ENCODE results near the gene ACTR6.

DNA sequence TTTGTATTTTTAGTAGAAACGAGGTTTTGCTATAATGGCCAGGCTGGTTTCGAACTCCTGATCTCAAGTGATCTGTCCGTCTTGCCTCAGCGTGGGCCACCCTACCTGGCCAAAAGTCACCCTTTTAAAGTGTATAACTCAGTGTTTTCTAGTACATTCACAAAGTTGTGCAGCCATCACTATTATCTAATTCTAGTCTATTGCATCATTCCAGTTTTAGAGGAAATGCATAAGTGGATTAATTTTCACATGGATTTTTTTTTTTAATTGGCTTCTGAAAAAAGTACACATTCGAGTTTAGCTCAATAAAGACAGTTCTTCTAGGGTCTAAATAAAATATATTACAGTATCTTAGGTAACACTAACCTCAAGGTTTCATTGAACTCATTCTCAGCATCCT lies 62.5 kb downstream of the ACTR6 start:
- no peak for TF ChIP-seq CTCF (conservative IDR thresholded peaks at IDR 0.05; ENCODE audit: low read depth, low read length)
- no peak for TF ChIP-seq FOS (IDR thresholded peaks at IDR 0.05; ENCODE audit: low read depth, low read length)
- TF ChIP-seq POLR2A (IDR thresholded peaks at IDR 0.05; ENCODE audit: low read depth, low read length), result no peak
- TF ChIP-seq MAFK (IDR thresholded peaks at IDR 0.05; ENCODE audit: low read depth, low read length), result no peak
- TF ChIP-seq BHLHE40 (IDR thresholded peaks at IDR 0.05; ENCODE audit: low read depth, low read length), result no peak
- no peak for TF ChIP-seq RFX5 (IDR thresholded peaks at IDR 0.05; ENCODE audit: low read depth, low read length)
- TF ChIP-seq RAD21 (IDR thresholded peaks at IDR 0.05; ENCODE audit: low read length), result no peak
- TF ChIP-seq MXI1 (IDR thresholded peaks at IDR 0.05; ENCODE audit: borderline replicate concordance, low read depth, low read length), result no peak
- peak; percentile 22; the same call in 1 of the 2 replicates for TF ChIP-seq CEBPB (IDR thresholded peaks at IDR 0.05; ENCODE audit: low read depth, low read length)
- no peak for TF ChIP-seq USF2 (IDR thresholded peaks at IDR 0.05; ENCODE audit: low read depth, low read length)
- TF ChIP-seq CHD1 (IDR thresholded peaks at IDR 0.05; ENCODE audit: low read depth, low read length), result no peak
- no peak for TF ChIP-seq SMC3 (IDR thresholded peaks at IDR 0.05; ENCODE audit: low read depth, low read length)

Measured in IMR-90 (cell line).